NK-92 (cell line): ENCODE results near the gene C19orf38.

Source experiments
- DNase-seq: peaks from one replicate; lab custom pipeline; 2025; ENCODE audit not compliant: unreplicated experiment; lab: John Stamatoyannopoulos, UW

C19orf38 gene, protein sequence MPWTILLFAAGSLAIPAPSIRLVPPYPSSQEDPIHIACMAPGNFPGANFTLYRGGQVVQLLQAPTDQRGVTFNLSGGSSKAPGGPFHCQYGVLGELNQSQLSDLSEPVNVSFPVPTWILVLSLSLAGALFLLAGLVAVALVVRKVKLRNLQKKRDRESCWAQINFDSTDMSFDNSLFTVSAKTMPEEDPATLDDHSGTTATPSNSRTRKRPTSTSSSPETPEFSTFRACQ

DNA sequence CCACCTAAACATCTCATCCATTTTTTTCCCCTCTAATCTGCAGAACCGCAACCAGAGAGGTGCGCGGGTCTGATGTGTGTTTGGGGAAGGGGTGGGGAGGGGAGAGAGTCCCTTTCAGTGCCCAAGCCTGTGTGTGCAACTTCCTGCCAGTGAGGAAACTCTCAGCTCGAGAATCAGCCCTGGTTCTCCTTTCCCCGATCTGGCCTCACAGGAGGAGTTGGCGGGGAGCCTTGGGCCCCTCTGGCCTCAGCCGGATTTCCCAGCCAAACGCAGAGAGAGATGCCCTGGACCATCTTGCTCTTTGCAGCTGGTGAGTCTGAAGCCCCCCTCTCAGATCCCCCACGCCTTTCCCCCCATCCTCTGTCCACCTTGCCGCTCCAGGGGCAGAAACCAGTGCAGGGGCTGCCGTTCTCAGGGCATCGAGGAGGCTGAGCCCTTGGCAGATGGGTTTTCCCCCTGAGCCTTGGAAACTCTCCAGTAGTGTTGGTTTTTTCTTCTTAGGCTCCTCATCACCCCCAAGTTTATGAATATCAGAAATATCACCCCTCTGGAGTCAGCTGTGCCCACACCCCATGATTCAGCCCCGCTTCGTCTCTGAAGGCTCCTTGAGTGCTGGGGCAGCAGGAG lies at the start of gene C19orf38:
Gene C19orf38 (plus strand): TSS at position 186 of the 627 bp plus-strand sequence. CDS start 94 bp downstream, at position 280.
- no peak for DNase-seq

DNA sequence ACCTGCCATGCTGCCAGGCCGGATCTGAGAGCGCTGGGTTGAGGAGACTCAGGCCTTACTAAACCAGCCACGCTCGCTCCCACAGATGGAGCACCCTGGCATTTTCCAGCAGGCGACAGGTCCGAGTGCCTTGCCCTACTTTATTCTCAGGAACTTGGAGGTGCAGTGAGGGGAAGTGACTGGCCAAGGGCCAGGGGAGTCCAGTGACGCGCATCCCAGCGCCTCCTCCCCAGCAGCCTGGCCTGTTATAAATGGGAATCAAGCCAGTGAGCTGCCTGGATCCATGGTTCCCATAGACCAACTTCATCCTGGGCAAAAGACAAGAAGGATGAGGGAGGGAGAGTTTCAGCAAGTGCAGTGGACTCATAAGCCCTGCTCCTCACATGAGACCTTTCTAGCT lies 47.7 kb upstream of the C19orf38 start:
- DNase-seq = no peak

DNA sequence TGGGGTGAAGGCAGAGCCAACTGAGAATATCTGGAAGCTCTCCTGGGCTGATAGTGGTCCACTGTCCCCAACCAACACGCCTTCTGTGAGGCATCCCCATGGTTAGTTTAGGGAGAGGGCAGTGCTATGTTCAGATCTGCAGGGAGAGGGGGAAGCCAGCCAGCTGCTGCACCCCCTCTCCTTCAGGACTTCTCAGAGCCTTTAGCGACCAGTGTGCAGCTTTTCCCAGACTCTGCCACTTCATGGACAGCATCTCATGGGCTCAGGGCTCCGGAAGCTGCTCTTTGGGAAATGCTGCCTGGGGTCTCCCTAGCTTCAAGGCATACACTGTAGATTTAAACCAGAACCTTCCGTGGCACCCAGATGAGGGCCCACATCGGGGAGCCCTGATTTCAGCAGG lies 45.7 kb upstream of the C19orf38 start:
- no peak for DNase-seq

DNA sequence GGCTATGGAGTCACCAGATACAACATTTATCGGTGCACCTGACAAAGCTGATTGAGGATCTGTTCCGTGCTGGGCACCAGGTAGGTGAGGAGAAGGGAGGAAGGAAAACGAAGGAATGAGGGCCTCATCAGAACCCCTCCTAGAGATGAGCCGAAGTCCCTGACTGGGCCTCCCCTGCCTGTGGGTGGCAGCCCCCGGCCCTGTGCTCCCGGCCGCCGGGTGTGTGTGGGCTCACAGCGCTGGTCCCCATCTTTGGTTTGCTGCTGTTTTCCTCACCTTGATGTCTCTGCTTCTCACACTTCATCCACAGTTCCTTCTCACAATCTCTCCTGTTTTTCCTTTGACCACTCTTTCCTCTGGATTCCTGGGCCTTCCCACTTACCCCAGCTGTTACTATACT lies 45.0 kb upstream of the C19orf38 start:
- DNase-seq = no peak

DNA sequence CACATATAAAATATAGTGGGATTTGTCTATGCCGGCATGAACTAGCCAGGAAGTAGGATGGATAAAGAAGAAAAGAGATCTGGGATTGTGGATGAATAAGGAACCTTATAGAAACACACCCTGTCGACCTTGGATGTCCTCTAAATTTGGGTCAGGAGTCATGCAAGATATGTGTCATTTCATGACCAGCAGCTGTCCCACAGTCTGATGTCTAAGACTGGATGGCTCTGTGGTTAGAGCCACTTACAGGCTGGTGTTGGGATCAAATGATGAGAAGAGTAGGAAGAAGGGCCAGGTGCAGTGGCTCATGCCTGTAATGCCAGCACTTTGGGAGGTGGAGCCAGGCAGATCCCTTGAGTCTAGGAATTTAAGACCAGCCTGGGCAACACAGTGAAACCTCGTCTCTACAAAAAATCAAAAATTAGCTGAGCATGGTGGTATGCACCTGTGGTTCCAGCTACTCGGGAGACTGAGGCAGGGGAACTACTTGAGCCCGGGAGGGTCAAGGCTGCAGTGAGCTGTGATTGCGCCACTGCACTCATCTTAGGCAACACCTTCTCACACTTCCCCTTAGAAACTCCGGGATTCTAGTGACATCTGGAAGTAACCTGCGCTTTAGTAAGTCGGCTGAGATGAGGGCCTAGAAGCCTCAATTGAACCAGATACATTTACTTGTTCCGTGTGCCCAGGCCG lies 43.0 kb upstream of the C19orf38 start:
- DNase-seq = no peak

DNA sequence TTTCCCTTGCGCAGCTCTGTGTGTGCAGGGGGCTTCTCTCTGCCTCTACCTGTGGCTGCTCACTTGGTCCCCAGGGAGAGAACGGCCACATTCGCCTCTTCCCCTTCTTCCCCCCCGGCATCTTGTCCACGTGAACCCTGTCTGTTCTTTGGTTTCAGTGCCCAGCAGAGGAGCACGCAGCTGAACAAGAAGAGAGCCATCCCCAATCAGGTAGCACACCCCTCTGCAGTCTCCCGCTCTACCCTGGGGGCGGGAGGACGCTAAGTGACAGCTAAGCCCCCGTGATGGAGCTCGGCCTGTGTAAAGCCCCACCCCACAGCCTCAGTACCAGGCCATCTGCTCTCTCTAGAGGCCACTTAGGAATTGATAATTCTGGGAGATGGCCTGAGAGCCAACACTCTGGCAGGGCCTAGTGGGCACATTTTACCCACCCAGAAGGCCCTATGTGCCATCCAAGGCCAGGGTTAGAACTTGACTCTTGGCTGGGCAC lies 42.4 kb upstream of the C19orf38 start:
- DNase-seq = no peak

DNA sequence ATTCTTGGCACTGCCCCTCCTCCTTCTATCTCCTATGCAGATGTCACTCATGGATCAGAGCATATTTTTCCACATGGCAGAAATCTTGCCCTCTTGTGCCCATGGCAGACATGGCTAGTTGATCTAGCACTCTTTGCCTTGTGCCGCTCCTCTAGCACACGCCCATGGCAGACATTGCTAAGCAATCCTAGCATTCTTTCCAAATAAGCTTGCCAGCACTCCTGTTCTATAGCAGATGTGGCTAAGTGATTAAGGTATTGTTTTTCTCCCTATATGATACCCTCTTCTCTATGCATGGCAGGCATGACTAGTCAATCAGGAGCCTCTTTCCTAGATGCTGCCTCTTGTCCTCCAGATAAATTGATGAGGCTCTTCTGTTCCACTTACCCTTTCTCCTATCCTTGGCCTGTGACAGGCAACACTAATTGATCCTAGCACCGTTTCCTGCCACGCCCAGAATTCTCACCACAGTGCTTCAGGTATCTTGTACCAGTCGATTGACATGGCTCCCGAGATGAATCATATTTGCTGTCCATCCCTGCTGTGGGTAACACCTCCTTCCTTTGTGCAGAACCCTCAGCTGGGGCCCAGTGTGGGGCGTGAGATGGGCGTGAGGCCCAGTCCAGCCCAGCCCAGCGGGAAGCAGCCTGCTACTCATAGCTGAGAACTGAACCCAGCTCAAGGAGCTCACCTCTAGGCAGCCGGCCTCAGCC lies 39.1 kb upstream of the C19orf38 start:
- no peak for DNase-seq

DNA sequence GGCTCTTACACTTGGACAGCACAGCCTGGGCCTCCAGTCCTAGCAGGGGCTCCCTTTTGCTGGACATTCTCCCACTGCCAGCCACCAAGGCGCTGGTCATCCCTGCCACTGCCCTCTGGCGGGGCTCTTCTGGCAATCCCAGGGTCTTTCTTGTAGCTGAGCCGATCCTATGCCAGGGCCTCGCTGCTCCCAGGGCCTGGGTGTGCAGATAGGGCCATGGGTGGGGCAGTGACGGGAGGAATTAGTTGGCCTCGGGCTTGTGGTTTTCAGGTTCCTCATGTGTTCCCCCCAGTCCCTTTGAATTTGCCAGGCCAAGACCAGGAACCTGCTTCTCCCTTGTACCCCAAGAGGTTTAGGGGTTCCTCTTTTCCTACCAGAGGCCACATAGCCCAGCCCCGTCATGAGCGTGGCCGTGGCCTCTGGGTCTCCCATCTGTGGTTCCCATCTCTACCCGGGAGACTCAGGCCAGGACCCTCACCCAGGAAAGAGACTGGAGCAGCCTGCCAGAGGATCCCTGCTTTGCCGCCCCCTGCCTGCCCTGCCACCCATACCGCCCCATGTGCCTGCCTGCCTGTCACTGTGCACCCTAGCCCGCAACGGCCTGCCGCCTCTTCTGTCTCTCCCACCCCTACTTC lies 38.4 kb upstream of the C19orf38 start:
- DNase-seq = no peak

DNA sequence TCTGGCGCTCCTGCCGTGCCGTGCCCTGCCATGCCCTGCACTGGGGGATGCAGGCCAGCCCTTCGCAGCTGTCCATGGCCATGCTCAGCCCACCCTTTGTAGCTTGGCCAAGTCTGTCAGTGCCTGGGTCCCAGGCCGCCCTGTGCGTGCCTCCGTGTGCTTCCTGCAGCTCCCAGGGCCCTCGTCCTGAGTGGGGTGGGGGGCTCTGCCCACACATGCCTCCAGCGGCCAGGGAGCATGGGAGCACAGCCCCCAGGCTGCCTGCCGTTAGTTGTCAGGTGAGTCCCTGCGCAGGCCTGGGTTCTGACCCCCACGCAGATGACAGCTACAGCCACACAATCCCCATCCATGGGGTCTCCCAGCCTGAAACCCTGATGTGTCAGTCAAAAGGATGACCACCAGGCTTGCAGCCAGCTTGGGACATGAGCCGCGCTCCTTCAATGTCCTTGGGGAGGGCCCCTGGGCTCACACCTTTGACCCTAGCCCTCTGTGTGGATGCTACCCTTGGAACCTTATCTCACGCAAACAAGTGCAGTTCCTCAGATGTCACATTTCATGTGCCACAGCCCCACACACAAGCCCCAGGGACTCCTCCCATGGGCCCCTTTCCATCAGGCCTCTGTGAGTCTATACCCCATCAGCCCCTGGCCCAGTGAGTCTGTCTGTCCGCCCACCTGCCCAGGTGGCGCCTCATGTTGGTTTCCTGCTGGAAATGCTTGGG lies 36.7 kb upstream of the C19orf38 start:
- no peak for DNase-seq

DNA sequence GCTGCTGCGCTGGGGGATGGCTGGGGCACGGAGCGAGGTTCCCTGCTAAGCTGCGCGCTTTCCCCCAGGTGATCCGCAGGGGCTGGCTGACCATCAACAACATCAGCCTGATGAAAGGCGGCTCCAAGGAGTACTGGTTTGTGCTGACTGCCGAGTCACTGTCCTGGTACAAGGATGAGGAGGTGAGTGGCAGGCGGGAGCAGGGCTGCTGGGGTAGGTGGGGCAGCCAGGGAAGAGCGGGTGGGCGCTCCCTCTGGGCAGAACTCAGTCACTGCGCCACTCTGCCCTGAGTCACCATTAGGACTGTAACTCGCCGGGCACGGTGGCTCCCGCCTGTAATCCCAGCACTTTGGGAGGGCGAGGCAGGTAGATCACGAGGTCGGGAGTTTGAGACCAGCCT lies 36.0 kb upstream of the C19orf38 start:
- DNase-seq = no peak

DNA sequence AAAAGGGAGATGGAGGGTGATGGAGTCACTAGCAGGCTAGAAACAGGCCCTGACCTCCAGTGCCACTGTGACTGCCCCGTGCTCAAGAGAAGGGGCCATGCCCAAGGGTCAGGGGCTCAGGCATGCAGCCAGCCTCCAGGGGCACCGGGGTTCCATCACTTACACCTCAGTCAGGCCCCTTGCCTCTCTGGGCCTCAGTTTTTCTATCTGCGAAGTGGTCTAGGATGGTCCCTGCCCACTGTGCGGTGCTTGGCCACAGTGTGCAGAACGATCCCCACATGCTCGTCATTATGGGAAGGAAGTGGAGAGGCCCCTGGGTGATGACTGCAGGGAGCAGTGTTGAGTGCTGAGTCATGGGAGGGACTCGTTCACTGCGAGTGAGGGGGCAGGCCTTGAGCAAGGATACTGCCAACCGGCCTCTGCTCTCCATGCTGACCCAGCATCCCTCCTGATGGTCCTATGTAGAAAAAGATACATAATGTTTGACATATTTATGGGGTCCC lies 35.3 kb upstream of the C19orf38 start:
- DNase-seq = no peak

DNA sequence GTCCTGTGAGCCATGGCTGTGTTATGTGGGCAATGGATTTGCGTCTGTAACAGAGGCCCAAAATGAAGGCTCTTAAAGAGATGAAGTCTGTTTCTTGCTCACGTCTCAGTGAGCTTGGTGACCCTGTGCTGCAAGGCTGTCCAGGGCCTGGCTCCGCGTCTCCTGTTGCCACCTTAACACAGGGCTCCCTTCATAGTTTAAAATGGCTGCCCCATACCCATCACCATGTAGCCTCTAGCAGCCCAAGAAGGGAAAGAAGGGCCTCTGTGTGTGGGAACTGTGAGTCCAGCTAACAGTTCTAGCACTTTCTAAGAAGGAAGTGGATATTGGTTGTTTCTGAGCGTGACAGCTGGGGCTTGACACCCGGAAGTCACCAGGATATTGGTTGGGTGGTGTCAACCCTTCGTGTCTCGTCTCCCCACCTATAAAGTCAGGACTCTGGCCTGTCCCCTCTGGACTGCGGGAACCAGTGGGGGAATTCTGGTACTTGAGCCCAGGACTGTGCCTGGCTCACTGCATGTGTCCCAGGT lies 33.1 kb upstream of the C19orf38 start:
- no peak for DNase-seq

DNA sequence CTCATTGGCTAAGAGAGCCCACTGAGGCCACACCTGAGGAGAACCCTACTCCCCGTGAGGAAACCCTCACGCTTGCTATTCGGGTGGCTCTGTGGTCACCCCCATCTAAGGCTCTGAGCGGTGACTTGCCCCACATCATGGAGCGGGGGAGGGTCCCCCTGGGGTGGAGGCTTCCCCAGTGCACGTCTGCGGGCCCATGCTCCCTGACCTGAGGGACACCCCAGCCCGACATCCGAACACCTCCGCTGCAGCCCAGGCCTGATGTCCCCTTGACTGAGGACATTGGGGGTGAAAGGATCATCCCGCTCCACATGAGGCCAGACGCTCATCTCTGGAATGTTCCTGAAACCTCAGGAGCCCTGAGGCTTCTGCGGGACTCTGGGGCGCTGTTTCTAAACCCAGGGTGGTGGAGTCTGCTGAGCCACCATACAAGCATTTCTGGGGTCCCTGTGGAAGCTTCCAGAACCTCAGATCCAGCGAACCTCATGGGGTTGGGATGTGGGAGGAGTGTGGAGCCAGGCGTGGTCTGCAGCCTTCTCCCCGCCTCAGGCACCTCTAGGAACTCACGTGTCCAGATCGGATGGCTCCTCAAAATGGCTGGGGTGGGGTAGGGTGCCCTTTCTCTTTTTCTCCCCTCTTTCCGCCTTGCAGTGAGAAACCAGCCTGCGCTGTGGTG lies 32.1 kb upstream of the C19orf38 start:
- DNase-seq = no peak

DNA sequence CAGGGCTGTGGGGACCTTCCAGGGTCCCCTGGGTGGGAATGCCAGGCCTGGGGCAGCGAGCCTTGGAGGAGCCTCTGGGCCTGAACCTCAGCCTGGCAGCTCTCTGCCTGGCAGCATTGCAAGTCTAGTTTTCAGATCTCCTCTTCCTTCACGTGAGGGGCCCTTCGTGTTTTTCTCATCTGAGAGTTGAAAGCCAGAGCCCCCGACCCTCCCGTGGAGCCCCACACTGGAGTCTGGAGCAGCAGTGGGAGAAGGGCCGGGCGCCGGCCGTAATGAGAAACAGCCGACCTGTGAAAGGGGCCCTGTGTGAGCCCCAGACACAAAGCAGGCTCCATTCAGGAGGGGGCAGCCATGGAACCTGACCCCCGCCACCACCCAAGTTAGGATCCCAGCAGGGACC lies 31.5 kb upstream of the C19orf38 start:
- DNase-seq = no peak

DNA sequence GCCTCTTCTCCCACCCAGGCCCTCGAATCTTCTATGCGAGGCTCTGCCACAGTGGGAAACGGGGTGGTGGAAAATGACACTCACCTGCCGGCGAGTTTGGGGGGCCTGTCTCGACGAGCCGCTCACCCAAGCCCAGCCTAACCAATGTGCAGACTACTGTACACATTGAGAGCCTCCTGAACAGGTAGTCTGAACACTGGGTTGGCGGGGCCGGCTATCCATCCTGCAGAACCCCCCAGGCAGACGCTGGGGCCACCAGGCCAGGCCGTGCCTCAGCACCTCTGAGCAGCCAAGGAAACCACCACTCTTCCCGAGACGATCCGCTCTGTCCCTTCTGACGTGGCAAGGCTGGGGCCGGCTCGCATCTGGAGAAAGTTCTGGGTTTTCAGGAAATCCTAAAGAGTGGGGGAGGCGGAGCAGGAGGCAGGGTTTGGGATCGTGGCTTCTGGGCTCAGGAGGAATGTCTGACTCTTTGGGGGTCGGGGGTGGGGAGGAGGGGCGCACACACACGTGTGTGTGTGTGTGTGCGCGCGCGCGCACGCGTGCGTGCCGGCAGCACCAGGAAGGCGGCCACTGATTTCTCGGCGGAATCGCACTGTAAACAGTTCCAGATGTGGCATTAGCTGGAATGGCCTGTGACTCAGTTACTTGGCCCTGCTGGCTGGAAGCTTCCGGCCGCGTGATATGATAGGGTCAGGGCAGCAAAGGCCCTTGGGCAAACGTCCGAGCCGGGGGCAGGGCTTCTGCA lies 30.8 kb upstream of the C19orf38 start:
- no peak for DNase-seq

DNA sequence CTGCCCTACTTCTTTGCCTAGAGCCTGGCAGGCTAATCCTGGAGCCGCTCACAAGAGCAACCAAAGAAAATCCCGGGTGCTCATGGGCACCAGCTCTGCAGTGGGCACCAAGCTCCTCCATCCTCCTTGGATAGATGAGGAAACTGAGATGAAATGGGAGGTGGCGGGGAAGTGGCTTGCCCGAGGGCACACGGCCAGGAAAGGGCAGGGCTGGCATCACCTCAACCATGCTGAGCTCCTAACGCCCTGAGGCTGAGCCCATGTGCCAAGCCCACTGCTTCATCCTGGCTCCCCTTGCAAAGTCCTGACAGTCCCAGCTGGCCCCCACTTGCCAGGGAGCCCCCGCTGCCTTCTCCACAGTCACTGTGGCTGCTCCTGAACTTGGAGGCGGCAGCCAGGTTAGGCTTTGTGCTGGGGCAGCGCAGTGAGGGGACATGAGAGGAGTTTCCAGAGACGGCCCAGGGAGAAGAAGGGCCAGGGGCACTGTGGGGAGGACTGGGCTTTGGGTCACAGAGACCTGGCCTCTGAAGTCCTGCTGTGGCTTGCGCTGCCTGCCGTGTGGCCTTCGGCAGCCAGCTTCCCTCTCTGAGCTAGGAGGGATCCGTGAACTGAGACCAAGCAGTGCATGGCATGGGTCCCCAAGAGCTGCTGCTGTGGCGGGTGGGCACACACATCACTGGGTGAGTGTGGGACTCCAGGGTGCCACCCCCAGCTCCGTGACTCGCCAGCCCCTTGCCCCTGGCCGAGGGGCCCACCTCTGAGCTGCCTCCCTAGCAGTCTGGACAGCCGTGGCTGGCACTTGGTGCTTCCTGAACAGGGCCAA lies 29.7 kb upstream of the C19orf38 start:
- no peak for DNase-seq

DNA sequence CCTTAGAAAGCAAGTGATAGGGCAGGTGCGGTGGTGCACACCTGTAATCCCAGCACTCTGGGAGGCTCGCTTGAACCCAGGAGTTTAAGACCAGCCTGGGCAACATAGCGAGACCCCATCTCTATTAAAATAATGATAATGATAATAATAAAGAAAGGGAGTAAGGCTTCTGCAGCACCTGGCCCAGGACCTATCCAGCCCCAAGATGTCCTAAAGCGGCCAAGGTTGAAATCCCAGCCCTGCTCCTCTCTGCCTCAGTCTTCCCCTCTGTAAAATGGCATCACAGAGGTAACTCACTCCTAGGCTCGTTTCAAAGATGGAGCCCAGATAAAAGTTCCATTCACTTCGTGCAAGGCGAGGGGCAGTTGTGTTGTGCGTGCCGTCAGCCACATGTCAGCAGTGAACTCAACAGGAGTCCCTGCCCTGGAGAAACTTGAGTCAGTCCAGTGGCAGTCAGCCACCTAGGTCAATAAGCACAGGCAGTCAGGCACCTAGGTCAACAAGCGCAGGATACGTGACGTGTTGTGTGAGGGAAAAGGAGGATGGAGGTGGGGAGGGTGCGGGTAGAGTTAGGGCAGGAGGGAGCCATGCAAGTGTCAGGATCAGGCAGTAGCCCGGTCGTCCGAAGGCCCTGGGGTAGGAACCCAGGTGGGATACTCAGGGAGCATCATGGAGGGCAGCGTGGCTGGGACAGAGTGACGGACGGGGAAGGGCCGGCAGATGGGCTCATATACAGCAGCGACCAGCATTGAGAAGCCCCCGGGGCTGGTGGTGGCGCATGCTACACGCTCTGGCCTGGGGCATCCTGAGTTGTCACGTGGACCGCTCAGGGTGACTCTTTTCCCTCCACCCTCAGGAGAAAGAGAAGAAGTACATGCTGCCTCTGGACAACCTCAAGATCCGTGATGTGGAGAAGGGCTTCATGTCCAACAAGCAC lies 28.8 kb upstream of the C19orf38 start:
- DNase-seq = no peak
